ENCODE measurements around the gene ANKRD42. TPM values are rescaled to one million over a fixed set of nuclear protein-coding genes. Genes with fewer than 3 reads are reported as not detected.
A peak's percentile ranks its signal among the peaks of the same experiment; 100 is the strongest.

ANKRD42 gene
- total and polyA plus RNA-seq, 9 of the 15 experiments (the other 6 are each of a cell fraction or from before 2014, with no cell fraction given), result 2.8 to 9.1 (median 6.1) TPM

- no peak for TF ChIP-seq ZNF609 (CRISPR knock-in tag; IDR thresholded peaks at IDR 0.05; ENCODE audit: borderline replicate concordance)
- no peak for TF ChIP-seq PRMT5 (CRISPR knock-in tag; IDR thresholded peaks at IDR 0.05)
- TF ChIP-seq TRIM28 (IDR thresholded peaks at IDR 0.05), result no peak
- no peak for TF ChIP-seq SETDB1 (IDR thresholded peaks at IDR 0.05; ENCODE audit: low read length)
- TF ChIP-seq PYGO2 (tag; IDR thresholded peaks at IDR 0.05), result no peak
- TF ChIP-seq ZNF79 (CRISPR knock-in tag; IDR thresholded peaks at IDR 0.05; ENCODE audit: low read depth), result no peak
- no peak for TF ChIP-seq SNAPC5 (CRISPR knock-in tag; IDR thresholded peaks at IDR 0.05)
- TF ChIP-seq RBFOX2 (IDR thresholded peaks at IDR 0.05; ENCODE audit: low read depth, low read length), result peak; percentile 100
- peak; percentile 86 for TF ChIP-seq HBP1 (CRISPR knock-in tag; IDR thresholded peaks at IDR 0.05)
- no peak for TF ChIP-seq CTBP1 (IDR thresholded peaks at IDR 0.05; ENCODE audit: borderline replicate concordance)
- TF ChIP-seq ZNF764 (CRISPR knock-in tag; IDR thresholded peaks at IDR 0.05; ENCODE audit: low read depth), result no peak
- TF ChIP-seq RBM17 (IDR thresholded peaks at IDR 0.05; ENCODE audit: borderline replicate concordance, low read depth, low read length), result no peak
- TF ChIP-seq TBL1XR1 (IDR thresholded peaks at IDR 0.05; ENCODE audit: low read length in 2 of 2), result peak in 1 of 2 experiments; percentile 31; a peak in 1 of 4 replicates
- no peak for TF ChIP-seq IFI16 (CRISPR knock-in tag; IDR thresholded peaks at IDR 0.05)
- TF ChIP-seq ZBTB1 (CRISPR knock-in tag; IDR thresholded peaks at IDR 0.05; ENCODE audit: borderline replicate concordance, low read depth), result no peak; the same call in 1 of the 2 replicates
- TF ChIP-seq DLX4 (CRISPR knock-in tag; IDR thresholded peaks at IDR 0.05), result no peak
- TF ChIP-seq ATF2 (CRISPR knock-in tag; IDR thresholded peaks at IDR 0.05), result no peak
- TF ChIP-seq ZKSCAN8 (CRISPR knock-in tag; IDR thresholded peaks at IDR 0.05), result no peak
- TF ChIP-seq LCOR (CRISPR knock-in tag; IDR thresholded peaks at IDR 0.05), result peak; percentile 13; the same call in 1 of the 2 replicates
- no peak for TF ChIP-seq ZNF830 (CRISPR knock-in tag; IDR thresholded peaks at IDR 0.05)
These were observed 36.4 kb upstream of the ANKRD42 start, which contains the start of gene PCF11 (continued) for GRCh38 chr11:83156996-83157593.
